Testis (tissue), 2 donors: ENCODE data around the gene MARK1.

Experiments used
- POLR2A ChIP-seq: fragments of 450-650 bp; IDR thresholded peaks from one replicate; pipeline ENCODE4 v1.6.1; 2017; ENCODE audit warnings: antibody characterized with exemption, mild to moderate bottlenecking, moderate library complexity
- TF ChIP-seq, protein P1 (sequence below), 3 experiments: fragments of 450-650 bp in 2 of 3; fragments of 200-600 bp in 1 of 3; sonication (generic) in 1 of 3; IDR thresholded peaks; one replicate each; pipeline ENCODE4 v1.5.1; 2016 to 2019; ENCODE audit warnings: antibody characterized with exemption in 3 of 3, mild to moderate bottlenecking in 2 of 3, moderate library complexity in 1 of 3

DNA sequence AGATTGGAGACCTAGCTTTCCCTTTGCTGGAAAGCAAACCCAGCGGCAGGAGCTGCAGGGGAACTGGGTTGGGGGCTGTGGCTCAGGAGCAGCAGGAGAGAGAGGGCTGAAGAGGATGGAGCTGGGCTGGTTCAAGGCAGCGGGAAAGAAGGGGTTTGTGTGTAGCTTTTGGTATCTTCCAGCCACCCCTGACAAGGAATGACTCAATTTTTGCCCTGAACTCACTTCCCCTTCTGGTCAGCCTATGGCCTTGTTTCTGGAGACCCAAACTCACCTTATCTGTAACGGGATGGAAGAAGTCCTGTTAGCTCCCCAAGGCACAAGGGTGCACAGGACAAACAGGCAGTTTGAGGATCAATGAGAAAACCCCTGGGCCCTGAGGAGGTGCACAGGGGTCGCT, 175.4 kb downstream of the MARK1 start:
- TF ChIP-seq POLR2A = no peak
- TF ChIP-seq, protein P1, sequence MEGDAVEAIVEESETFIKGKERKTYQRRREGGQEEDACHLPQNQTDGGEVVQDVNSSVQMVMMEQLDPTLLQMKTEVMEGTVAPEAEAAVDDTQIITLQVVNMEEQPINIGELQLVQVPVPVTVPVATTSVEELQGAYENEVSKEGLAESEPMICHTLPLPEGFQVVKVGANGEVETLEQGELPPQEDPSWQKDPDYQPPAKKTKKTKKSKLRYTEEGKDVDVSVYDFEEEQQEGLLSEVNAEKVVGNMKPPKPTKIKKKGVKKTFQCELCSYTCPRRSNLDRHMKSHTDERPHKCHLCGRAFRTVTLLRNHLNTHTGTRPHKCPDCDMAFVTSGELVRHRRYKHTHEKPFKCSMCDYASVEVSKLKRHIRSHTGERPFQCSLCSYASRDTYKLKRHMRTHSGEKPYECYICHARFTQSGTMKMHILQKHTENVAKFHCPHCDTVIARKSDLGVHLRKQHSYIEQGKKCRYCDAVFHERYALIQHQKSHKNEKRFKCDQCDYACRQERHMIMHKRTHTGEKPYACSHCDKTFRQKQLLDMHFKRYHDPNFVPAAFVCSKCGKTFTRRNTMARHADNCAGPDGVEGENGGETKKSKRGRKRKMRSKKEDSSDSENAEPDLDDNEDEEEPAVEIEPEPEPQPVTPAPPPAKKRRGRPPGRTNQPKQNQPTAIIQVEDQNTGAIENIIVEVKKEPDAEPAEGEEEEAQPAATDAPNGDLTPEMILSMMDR (IDR thresholded peaks at IDR 0.05) = no peak
